ENCODE measurements around the gene MPP2.

DNA sequence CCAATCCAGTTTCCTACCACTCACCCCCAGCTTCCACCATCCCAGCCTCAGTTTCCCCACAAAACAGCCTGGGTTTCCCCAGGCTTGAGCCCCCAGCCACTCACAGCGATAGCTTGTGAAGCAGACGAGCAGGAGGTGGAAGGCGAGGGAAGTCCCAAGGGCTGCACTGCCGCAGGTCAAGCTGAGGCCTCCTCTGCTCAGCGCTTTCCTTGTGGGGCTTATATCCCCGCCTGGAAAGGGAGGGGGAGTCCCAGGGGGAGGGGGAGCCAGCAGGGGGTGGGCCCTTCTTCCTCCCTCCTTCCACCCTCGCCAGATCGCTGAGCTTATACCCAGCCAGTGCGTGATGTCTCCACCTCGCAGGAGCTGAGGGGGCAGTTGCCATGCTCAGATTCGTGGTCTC lies 46.4 kb upstream of the MPP2 start, which contains the start of gene PYY:
- no peak for TF ChIP-seq POLR2AphosphoS5 (IDR thresholded peaks at IDR 0.05)
- TF ChIP-seq, protein P1, sequence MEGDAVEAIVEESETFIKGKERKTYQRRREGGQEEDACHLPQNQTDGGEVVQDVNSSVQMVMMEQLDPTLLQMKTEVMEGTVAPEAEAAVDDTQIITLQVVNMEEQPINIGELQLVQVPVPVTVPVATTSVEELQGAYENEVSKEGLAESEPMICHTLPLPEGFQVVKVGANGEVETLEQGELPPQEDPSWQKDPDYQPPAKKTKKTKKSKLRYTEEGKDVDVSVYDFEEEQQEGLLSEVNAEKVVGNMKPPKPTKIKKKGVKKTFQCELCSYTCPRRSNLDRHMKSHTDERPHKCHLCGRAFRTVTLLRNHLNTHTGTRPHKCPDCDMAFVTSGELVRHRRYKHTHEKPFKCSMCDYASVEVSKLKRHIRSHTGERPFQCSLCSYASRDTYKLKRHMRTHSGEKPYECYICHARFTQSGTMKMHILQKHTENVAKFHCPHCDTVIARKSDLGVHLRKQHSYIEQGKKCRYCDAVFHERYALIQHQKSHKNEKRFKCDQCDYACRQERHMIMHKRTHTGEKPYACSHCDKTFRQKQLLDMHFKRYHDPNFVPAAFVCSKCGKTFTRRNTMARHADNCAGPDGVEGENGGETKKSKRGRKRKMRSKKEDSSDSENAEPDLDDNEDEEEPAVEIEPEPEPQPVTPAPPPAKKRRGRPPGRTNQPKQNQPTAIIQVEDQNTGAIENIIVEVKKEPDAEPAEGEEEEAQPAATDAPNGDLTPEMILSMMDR (IDR thresholded peaks at IDR 0.05) = no peak
